Nucleus accumbens (tissue), 56 donors: Measurements from ENCODE around the gene TSPAN12.
A peak's percentile ranks its signal among the peaks of the same experiment; 100 is the strongest.
"Not testable (repeated sequence)": the region's sequence is repeated elsewhere in the genome, so short reads cannot be mapped to it uniquely, and the experiment has no call there.

ENCODE experiments used
- DNase-seq, 56 donors: peaks; one replicate each; lab custom pipeline; 2025; lab: John Stamatoyannopoulos, UW

Gene TSPAN12

GRCh38 chr7:120807390-120807789 lies 50.6 kb downstream of the TSPAN12 start:
- DNase-seq = no peak

DNA sequence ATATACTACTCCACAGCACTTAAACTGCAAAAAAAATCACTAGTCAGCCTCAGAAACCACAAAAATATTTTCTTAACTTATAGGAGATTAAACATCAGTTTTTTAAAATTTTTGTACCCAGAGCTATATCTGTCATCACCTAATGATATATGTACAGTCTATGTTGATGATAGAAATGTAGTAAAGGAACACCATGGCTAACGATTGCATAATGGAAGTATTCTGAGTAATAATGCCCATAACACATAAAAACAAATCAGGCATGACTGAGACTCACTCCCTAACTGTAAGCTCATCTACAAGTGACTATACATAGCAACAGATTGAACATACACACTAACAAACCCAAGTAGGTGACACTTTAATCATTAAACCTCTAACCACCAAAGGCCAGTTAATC lies 51.3 kb downstream of the TSPAN12 start:
- no peak for DNase-seq

DNA sequence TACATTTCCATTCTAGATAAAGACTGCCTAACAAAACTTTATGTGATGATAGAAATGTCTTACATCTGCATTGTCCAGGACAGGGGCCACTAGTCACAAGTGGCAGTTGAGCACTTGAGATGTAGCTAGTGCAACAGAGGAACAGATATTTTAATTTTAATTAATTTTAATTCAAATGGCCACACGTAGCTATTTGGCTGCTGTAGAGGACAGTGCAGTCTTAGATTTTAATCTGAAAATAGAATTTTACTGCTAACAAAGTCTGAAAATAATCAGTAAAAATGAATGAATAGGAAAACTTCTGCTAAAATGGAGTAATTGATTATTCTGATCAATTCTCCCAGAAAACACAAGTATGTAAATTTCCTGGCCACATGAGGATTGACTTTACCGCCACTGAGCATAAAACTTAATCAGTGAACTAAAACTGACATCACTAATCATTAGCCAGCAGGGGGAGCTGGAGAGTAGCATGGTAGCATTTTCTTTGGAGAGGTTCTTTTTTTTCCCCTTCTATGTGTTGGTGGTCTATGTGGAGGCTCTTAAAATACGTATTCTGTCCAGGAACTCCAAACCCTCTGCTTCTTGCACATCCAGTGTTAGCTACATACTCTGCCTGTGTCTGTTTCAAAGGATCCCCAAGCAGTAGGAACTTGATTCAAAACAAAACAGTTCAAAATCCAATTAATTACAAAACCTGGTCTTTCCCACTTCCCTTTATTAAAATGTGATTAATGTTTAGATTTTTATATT lies 52.1 kb downstream of the TSPAN12 start:
- DNase-seq = peak in 24 of 56 donors; percentile 0 to 69 (median 8)

DNA sequence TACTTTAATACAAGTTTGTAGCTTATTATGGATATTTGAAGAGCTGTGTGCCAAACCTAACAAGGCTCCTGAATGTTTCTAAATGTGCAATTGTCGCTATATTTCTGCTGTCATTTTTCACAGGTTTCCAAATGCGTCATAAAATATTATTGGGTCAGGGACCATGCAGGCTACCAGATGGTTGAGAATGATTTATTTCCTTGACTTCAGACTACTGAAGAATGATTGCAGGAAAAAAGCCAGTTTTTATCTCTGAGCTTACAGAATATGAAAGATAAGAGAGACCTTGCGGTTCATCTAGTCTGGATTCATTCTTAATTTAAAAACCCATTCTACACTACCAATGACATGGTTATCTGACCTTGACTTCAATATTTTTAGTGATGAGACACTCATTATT lies 55.2 kb downstream of the TSPAN12 start:
- no peak for DNase-seq

DNA sequence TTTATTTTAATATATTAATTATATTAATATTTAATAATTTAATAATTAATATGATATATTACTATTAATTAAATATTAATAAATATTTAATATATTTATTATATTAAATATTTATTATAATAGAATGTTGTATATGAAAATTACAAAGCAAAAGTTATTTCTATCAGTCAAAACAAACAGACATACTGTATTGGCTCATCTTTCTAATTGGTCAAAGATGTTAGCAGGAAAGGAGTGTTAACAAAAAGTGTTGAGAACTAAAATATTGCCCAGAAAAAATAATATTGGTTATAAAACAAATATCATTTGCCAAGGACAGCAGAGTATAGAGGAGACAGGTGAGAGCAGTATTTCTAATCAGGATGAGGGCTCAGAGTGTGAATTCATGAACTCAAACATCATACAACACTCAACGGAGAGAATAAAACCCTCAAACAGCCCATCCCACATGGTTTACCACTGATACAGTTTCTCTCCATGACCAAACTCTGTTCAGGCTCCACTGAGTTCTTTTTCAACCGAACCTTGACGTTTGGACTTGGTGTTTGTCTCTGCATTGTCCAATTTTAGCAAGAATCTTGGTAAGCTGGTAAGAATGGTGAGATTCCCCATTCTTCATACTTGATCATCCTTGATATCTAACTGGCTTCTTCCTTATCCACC lies 58.0 kb downstream of the TSPAN12 start:
- no peak for DNase-seq

DNA sequence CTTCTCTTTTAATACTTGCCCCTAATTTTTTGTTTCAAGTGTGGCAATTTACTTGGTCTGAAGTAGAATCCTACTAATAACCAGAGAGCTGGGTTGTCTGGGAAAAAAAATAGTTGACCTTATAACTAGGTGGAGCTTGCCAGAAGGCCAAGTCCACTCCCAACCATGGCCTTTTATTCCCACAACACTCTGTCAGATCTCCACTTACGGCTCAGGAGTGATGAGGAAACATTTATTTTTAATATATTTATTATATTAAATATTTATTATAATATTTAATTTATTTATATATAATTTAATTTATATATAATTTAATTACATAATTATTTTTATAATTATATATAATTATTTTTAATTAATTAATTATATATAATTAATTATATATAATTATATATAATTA lies 58.8 kb downstream of the TSPAN12 start:
- no peak for DNase-seq

GRCh38 chr7:120797026-120797645 lies 60.8 kb downstream of the TSPAN12 start:
- no peak for DNase-seq

DNA sequence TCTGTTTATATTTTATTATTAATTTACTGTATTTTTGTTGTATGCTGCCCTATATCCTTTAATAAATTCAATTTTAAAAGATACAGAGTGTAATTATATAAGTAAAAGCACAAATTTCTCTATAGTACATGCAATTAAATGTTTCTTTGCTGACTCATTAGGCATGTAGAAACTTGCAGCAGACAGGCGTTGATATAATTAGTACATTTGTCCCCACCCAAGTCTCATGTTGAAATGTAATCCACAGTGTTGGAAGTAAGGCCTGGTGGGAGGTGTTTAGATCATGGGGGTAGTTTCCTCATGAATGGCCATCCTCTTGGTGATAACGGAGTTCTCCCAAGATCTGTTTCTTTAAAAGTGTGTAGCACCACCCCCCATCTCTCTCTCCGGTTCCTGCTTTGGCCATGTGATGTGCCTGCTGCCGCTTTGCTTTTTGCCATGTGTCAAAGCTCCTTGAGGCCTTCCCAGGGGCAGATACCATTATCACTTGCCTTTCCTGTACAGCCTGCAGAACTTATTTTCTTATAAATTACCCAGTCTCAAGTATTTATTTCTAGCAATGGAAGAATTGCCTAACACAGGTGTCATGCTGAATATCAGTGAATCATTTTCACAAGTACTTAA lies 63.7 kb downstream of the TSPAN12 start:
- DNase-seq = no peak

GRCh38 chr7:120793213-120793936 lies 64.6 kb downstream of the TSPAN12 start:
- no peak for DNase-seq

DNA sequence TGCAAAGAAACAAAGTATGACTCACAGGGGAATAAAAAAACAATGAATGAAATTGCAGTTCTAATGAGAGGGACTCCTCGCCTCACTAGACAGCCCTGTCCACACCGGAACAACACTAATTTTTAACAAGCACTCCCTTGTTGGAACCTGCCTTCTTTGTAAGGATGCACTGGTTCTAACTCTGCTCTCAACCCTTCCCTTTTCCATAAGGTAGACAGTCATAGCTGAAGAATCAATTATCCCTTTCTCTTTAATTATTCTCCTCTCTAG lies 65.1 kb downstream of the TSPAN12 start:
- no peak for DNase-seq

DNA sequence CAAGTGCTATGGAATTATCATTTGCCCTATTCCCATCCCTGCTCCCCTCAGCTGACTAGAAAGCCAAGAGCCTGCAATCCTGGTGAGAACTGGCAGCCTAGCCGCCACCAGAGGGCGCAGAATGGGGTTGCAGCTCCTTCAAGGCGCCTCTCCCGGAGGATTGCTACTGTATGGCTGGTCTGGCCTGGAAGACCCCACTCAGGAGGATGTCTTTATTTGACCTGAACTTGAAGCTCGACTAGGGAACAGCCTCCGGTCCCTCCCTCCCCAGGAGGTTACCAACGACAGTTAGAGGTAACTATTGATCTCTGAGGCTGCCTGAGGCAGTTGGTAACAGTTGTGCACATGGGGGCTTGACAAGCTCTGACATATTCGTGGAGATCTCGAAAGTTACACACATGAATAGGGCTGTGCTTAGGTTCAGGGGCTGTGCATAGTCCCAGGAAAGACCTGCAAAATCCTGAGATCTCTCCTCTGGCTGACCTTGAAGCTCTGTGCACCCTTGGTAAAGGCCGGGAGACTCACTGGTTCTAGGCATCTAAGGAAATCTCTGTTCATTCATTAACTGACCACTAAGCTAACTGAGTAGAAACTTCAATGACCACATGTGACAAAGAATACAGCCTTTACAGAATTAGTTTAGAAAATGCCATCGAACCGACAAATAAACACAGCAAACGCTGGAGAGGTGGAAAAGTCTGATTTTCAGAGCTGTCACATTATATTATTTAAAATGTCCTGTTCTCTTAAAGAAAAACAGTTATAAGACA lies 65.7 kb downstream of the TSPAN12 start:
- peak in 43 of 56 donors; percentile 1 to 73 (median 33) for DNase-seq

DNA sequence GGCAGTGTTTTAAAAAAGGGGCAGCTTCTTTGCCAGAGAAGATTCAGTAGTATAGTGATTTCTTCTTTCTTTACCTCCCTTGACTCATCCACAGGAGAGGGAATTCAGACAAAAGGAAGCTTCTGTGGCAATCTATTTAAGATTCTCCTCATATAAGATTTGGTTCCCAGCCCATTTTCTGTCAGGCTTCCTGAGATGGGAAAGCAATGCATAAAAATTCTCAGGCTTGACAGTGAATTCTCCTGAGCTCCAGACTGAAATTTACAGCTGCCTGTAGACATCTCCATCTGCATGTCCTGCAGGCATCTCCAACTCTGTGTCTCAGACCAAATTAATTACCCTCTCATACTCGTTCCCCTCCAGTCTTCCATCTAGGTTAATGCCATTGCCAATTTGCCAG lies 72.8 kb downstream of the TSPAN12 start:
- no peak for DNase-seq

GRCh38 chr7:120783721-120784120 lies 74.2 kb downstream of the TSPAN12 start:
- no peak for DNase-seq

DNA sequence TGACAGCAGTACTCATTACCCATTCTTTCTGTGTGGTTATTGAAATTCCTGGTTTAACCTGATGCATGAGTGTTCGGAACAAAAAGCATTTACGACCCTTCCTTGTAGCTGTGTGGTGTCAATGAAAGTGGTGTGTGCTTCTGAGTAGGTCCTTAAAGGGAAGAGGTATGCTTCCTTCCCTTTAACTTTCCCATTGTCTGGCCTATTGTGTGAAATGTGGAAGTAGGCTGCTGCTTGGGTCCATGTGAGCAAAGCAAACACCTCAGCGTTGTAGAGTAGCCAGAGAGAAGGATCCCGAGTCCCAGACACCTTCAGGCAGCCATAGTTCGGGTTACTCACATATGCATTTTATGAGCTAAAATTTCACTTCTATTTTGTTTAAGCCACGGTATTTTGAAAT lies 74.7 kb downstream of the TSPAN12 start:
- DNase-seq = no peak

DNA sequence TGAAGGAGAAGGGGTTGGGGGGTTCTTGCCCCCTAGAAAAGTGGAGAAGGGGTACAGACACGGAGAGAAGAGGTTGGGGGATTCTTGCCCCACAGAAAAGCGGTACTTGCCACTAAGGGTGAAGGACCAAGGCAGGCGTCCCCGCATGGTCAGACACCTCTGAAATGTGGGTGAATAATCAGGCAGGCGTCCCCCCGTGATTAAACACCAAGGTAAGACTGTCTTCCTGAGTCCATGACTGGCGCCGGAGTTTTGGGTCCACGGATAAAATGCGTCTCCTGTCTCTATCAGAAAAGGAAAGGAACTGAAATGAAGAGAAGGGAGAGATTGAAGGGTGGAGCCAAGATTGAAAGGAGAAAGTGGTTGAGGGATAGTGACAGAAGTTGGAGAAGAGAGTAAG lies 76.0 kb downstream of the TSPAN12 start:
- not testable (repeated sequence) for DNase-seq

DNA sequence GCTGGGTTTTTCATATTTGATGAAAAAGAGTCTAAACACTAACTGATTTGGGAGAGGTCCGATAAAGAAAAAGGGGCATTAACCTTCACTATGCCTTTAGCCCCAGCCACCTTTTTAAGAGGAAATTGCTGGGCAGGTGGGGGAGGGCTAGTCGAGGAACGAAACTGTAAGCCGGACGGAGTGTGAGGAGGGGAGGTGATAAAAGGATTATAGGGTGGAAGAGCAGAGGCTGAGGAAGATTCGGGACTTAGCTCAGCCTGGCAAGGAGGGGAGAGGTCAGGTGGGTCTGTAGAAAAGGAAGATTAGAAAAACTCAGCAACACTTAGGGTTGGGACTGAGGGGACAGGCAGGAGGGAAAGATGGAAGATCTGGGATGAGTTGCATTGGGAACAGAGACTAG lies 77.0 kb downstream of the TSPAN12 start:
- no peak for DNase-seq

- not testable (repeated sequence) for DNase-seq
These were observed 77.5 kb downstream of the TSPAN12 start for GRCh38 chr7:120780451-120780850.

GRCh38 chr7:120779078-120779477 lies 78.9 kb downstream of the TSPAN12 start:
- DNase-seq = not testable (repeated sequence)

DNA sequence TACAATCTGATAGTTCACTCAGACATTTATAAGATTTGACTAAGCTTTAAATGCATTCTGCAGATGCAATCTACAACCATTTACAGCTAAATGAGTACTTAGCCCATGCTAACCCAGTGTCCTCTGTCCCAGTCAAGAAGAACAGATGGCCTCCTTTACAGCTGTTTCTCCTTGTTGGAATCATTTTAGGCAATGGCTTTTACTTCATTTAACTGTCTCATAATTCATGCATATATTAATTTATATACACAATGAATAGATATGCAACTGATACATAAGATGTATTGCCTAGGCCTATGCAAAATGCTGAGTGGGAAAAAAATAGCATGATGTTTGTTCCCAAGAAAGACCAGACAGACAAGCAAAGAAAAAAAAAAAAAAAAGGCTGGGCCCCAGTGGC lies 82.2 kb downstream of the TSPAN12 start:
- DNase-seq = no peak

DNA sequence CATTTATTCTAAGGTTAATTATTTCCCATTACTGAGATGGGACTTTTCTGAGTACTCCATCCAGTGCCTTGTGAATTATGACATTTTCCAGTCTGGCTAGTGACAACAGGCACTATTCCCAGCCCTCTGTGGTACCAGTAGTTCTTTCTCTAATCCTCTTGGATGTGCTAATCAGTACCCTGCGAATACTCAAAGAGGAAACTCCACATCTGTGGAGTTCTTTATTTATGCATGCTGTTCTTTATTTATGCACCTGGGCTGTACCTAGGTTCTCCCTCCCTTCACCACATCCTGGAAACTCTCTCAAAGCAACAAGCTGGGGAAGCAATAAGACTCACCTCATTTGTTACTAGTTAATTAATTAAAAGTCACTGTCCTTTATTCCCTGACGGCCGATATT lies 83.5 kb downstream of the TSPAN12 start:
- DNase-seq = no peak
